Liver (tissue), 9 donors: Measurements from ENCODE around the gene CYP24A1. TPM values are rescaled to one million over a fixed set of nuclear protein-coding genes. Genes with fewer than 3 reads are reported as not detected.

Experiments used
- DNase-seq: peaks from one replicate; pipeline ENCODE4 v3.0.0-alpha.2; 2017; ENCODE audit warnings: low spot score
- H3K27ac ChIP-seq, 2 donors: one replicate each; pipeline ENCODE4 v1.7.0; 2013; ENCODE audit warnings: inconsistent platforms in 2 of 2, low read length in 2 of 2, control low read depth in 1 of 2, low read depth in 1 of 2, mild to moderate bottlenecking in 1 of 2
- H3K27me3 ChIP-seq, 4 donors: one replicate each; pipeline versions ENCODE4 v1.6.1 to v1.7.0; 2013; ENCODE audit warnings: low read length in 3 of 4, inconsistent platforms in 1 of 4, mild to moderate bottlenecking in 1 of 4, moderate library complexity in 1 of 4; ENCODE audit not compliant: control insufficient read depth in 4 of 4, insufficient read depth in 4 of 4
- H3K36me3 ChIP-seq, 4 donors: one replicate each; pipeline versions ENCODE4 v1.6.1 to v1.7.0; 2013; ENCODE audit warnings: low read length in 3 of 4, mild to moderate bottlenecking in 3 of 4, low read depth in 1 of 4, moderate library complexity in 1 of 4; ENCODE audit not compliant: control insufficient read depth in 4 of 4, insufficient read depth in 3 of 4
- H3K4me1 ChIP-seq, 4 donors: one replicate each; pipeline versions ENCODE4 v1.6.1 to v1.7.0; 2013; ENCODE audit warnings: low read length in 3 of 4, mild to moderate bottlenecking in 3 of 4, moderate library complexity in 1 of 4; ENCODE audit not compliant: control insufficient read depth in 4 of 4, insufficient read depth in 4 of 4
- H3K4me3 ChIP-seq, 3 donors: one replicate each; pipeline versions ENCODE4 v1.6.1 to v1.7.0; 2013; ENCODE audit warnings: low read length in 3 of 3, control low read depth in 1 of 3, low read depth in 1 of 3, mild to moderate bottlenecking in 1 of 3
- H3K9ac ChIP-seq, 2 donors: one replicate each; pipeline ENCODE4 v1.7.0; 2013; ENCODE audit warnings: low read length in 2 of 2, mild to moderate bottlenecking in 2 of 2, moderate library complexity in 2 of 2, control low read depth in 1 of 2, low read depth in 1 of 2
- H3K9me3 ChIP-seq, 4 donors: one replicate each; pipeline versions ENCODE4 v1.6.1 to v1.7.0; 2013; ENCODE audit warnings: low read length in 3 of 4; ENCODE audit not compliant: control insufficient read depth in 4 of 4
- FOXA1 ChIP-seq: IDR thresholded peaks from 2 replicates; pipeline ENCODE4 v1.6.1; 2016; ENCODE audit warnings: antibody characterized with exemption
- FOXA2 ChIP-seq: IDR thresholded peaks from 2 replicates; pipeline ENCODE4 v1.6.1; 2016; ENCODE audit warnings: antibody characterized with exemption
- GABPA ChIP-seq, 2 donors: IDR thresholded peaks in 1 of 2; conservative IDR thresholded peaks in 1 of 2; 2 replicates each; pipeline ENCODE4 v1.6.1; 2016; ENCODE audit warnings: antibody characterized with exemption in 2 of 2, mild to moderate bottlenecking in 1 of 2, moderate library complexity in 1 of 2
- HNF4A ChIP-seq, 2 donors: conservative IDR thresholded peaks; 2 replicates each; pipeline ENCODE4 v1.6.1; 2016; ENCODE audit warnings: antibody characterized with exemption in 2 of 2, mild to moderate bottlenecking in 2 of 2
- HNF4G ChIP-seq: IDR thresholded peaks from 2 replicates; pipeline ENCODE4 v1.6.1; 2016; ENCODE audit warnings: antibody characterized with exemption
- JUND ChIP-seq, 2 donors: IDR thresholded peaks; 2 replicates each; pipeline ENCODE4 v1.6.1; 2016; ENCODE audit warnings: antibody characterized with exemption in 2 of 2
- NR2F2 ChIP-seq: IDR thresholded peaks from 2 replicates; pipeline ENCODE4 v1.6.1; 2016; ENCODE audit warnings: antibody characterized with exemption
- RAD21 ChIP-seq, 2 donors: IDR thresholded peaks; 2 replicates each; pipeline ENCODE4 v1.6.1; 2016; ENCODE audit warnings: antibody characterized with exemption in 2 of 2, mild to moderate bottlenecking in 2 of 2
- RXRA ChIP-seq, 2 donors: IDR thresholded peaks; 2 replicates each; pipeline ENCODE4 v1.6.1; 2017 to 2018; ENCODE audit warnings: antibody characterized with exemption in 2 of 2, mild to moderate bottlenecking in 1 of 2
- SP1 ChIP-seq: IDR thresholded peaks from 2 replicates; pipeline ENCODE4 v1.6.1; 2018; ENCODE audit warnings: antibody characterized with exemption, mild to moderate bottlenecking
- TAF1 ChIP-seq: conservative IDR thresholded peaks from 2 replicates; pipeline ENCODE4 v1.6.1; 2016; ENCODE audit warnings: antibody characterized with exemption, mild to moderate bottlenecking
- YY1 ChIP-seq: IDR thresholded peaks from 2 replicates; pipeline ENCODE4 v1.6.1; 2016; ENCODE audit warnings: antibody characterized with exemption, mild to moderate bottlenecking
- ZBTB33 ChIP-seq: IDR thresholded peaks from 2 replicates; pipeline ENCODE4 v1.6.1; 2016; ENCODE audit warnings: antibody characterized with exemption
- WGBS: extraction: QIAGEN DNeasy Blood & Tissue Kit; methylation state at CpG from one replicate; pipeline ENCODE4 v1.1.7; 2013; 5-methylcytosine and 5-hydroxymethylcytosine counted together
- polyA plus RNA-seq, 2 donors: library from polyadenylated mRNA; stranded (reverse) in 1 of 2; unstranded in 1 of 2; fragments of 200-250 nt in 1 of 2; fragments of >200 nt in 1 of 2; fragmentation: Nextera tagmentation in 1 of 2; extraction: Ambion mirVana in 1 of 2; gene quantifications; one replicate each; pipeline versions ENCODE4 v1.2.1 to v1.2.3, GENCODE V29; 2013 to 2015
- total RNA-seq, 2 donors: library from RNA; depleted of rRNA; stranded (reverse); fragments of >200 nt; gene quantifications; one replicate each; pipeline ENCODE4 v1.2.3, GENCODE V29; 2014
- TF ChIP-seq, protein P1 (sequence below): IDR thresholded peaks from 2 replicates; pipeline ENCODE4 v1.6.1; 2016; ENCODE audit warnings: antibody characterized with exemption
- TF ChIP-seq, protein P2 (sequence below): fragments of 150-350 bp; IDR thresholded peaks from 2 replicates; pipeline ENCODE4 v1.5.1; 2017; ENCODE audit warnings: improper control_type of control experiment, low read depth, low read length; ENCODE audit not compliant: missing input control
- TF ChIP-seq, protein P3 (sequence below): IDR thresholded peaks from 2 replicates; pipeline ENCODE4 v1.6.1; 2016; ENCODE audit warnings: antibody characterized with exemption
- TF ChIP-seq, protein P4 (sequence below): IDR thresholded peaks from 2 replicates; pipeline ENCODE4 v1.6.1; 2016; ENCODE audit warnings: antibody characterized with exemption, mild to moderate bottlenecking
- donor health status: healthy.
- donor health status: healthy.
- donor health status: healthy.
- donor health status: healthy.
- donor health status: healthy.

Gene CYP24A1
- total and polyA plus RNA-seq, 4 donors = not detected

GRCh38 chr20:54223285-54223684, 49.5 kb upstream of the CYP24A1 start:
- no peak for TF ChIP-seq NR2F2
- no peak for TF ChIP-seq HNF4A (conservative IDR thresholded peaks at IDR 0.05)
- TF ChIP-seq ZBTB33 = no peak
- TF ChIP-seq RAD21 (IDR thresholded peaks at IDR 0.05) = no peak
- TF ChIP-seq TAF1 = no peak
- TF ChIP-seq, protein P1, sequence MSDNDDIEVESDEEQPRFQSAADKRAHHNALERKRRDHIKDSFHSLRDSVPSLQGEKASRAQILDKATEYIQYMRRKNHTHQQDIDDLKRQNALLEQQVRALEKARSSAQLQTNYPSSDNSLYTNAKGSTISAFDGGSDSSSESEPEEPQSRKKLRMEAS = no peak
- no peak for TF ChIP-seq SP1
- no peak for TF ChIP-seq FOXA1
- no peak for TF ChIP-seq FOXA2
- H3K27ac ChIP-seq = no peak overlapping the region
- H3K27me3 ChIP-seq = no peaks in the 10 kb centered on the region
- peaks cover 5 to 14% (median 14%) of the 10 kb centered on the region in 4 donors for H3K4me1 ChIP-seq
- 84% methylated on average over 5 of the region's 5 CpGs for WGBS
- no peaks in the 10 kb centered on the region for H3K9me3 ChIP-seq
- DNase-seq = no peak
- H3K36me3 ChIP-seq = peaks cover 0 to 1% (median 0%) of the 10 kb centered on the region in 4 donors
- no peak overlapping the region for H3K9ac ChIP-seq
- H3K4me3 ChIP-seq = no peak overlapping the region

DNA sequence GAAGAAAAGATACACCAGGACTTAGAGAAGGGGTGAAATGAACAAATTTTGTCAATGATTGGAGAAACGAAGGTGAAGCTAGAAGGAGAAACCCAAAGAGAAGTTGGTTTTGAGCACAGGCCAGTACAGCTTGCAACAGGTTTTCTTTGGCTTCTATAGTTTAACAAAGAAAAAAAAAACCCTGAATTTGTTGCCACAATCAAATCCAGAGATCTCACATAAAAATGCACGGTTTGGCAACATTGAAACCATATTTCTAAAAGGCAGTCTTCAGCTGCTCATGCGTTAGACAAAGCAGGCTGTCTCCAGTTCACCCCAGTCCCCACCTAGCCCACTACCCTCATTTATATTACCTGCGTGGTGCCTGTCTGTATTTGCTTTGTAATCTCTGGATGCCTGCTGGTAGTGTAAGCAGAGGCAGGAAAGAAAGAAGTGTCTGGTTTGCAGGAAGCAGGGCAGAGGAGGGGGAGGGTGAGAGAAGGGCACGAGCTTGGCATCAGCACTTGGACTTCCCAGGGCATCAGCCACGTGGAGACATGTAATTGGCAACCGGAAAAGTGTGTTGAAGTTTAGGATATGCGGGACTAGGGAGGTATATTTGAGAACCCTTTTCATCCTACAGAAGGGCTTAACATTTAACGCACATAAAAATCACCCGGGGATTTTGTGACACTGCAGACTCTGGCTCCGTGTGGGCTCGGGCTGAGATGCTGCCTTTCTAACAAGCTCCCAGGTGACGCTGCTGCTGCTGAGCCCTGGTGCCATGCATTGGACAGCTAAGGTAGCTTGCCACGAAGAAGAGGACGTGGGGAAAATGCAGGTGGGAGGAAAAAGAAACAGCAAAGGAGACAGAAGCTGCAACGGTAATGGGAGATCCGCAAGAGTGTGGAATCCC, 48.5 kb upstream of the CYP24A1 start:
- WGBS = 57% methylated on average over 17 of the region's 17 CpGs
- H3K4me1 ChIP-seq = peaks cover 5 to 14% (median 14%) of the 10 kb centered on the region in 4 donors
- H3K27ac ChIP-seq = peak overlapping the region; percentile 52 to 81
- no peak for DNase-seq
- no peak overlapping the region for H3K4me3 ChIP-seq
- H3K27me3 ChIP-seq = no peaks in the 10 kb centered on the region
- no peaks in the 10 kb centered on the region for H3K9me3 ChIP-seq
- peaks cover 0 to 3% (median under 1%) of the 10 kb centered on the region in 4 donors for H3K36me3 ChIP-seq
- TF ChIP-seq RXRA (IDR thresholded peaks at IDR 0.05) (peak in 1 of 2 donors; percentile 17), HNF4A (conservative IDR thresholded peaks at IDR 0.05) (peak in 1 of 2 donors; percentile 17), FOXA2 (no peak)
- H3K9ac ChIP-seq = no peak overlapping the region

- DNase-seq = no peak
- Histone ChIP-seq H3K4me1 (peaks cover 5 to 14% (median 14%) of the 10 kb centered on the region in 4 donors), H3K9me3 (no peaks in the 10 kb centered on the region), H3K9ac (no peak overlapping the region), H3K36me3 (peaks cover 0 to 5% (median 2%) of the 10 kb centered on the region in 4 donors), H3K27ac (peak overlapping the region; percentile 52 to 81), H3K27me3 (no peaks in the 10 kb centered on the region), H3K4me3 (no peak overlapping the region)
- WGBS = 22% methylated on average over 4 of the region's 4 CpGs
- TF ChIP-seq FOXA1 (no peak), SP1 (peak; percentile 62), YY1 (peak; percentile 70), FOXA2 (peak; percentile 28), HNF4G (no peak), JUND (IDR thresholded peaks at IDR 0.05) (peak in 1 of 2 donors; percentile 84), GABPA (IDR thresholded peaks at IDR 0.05 in 1 of 2, conservative IDR thresholded peaks at IDR 0.05 in 1 of 2) (peak; percentile 38 to 81), RXRA (IDR thresholded peaks at IDR 0.05) (peak; percentile 24 to 88), RAD21 (IDR thresholded peaks at IDR 0.05) (peak; percentile 27 to 61), NR2F2 (no peak)
- TF ChIP-seq, protein P2, sequence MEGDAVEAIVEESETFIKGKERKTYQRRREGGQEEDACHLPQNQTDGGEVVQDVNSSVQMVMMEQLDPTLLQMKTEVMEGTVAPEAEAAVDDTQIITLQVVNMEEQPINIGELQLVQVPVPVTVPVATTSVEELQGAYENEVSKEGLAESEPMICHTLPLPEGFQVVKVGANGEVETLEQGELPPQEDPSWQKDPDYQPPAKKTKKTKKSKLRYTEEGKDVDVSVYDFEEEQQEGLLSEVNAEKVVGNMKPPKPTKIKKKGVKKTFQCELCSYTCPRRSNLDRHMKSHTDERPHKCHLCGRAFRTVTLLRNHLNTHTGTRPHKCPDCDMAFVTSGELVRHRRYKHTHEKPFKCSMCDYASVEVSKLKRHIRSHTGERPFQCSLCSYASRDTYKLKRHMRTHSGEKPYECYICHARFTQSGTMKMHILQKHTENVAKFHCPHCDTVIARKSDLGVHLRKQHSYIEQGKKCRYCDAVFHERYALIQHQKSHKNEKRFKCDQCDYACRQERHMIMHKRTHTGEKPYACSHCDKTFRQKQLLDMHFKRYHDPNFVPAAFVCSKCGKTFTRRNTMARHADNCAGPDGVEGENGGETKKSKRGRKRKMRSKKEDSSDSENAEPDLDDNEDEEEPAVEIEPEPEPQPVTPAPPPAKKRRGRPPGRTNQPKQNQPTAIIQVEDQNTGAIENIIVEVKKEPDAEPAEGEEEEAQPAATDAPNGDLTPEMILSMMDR = no peak
- TF ChIP-seq, protein P3, sequence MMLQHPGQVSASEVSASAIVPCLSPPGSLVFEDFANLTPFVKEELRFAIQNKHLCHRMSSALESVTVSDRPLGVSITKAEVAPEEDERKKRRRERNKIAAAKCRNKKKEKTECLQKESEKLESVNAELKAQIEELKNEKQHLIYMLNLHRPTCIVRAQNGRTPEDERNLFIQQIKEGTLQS = no peak
- TF ChIP-seq, protein P4, sequence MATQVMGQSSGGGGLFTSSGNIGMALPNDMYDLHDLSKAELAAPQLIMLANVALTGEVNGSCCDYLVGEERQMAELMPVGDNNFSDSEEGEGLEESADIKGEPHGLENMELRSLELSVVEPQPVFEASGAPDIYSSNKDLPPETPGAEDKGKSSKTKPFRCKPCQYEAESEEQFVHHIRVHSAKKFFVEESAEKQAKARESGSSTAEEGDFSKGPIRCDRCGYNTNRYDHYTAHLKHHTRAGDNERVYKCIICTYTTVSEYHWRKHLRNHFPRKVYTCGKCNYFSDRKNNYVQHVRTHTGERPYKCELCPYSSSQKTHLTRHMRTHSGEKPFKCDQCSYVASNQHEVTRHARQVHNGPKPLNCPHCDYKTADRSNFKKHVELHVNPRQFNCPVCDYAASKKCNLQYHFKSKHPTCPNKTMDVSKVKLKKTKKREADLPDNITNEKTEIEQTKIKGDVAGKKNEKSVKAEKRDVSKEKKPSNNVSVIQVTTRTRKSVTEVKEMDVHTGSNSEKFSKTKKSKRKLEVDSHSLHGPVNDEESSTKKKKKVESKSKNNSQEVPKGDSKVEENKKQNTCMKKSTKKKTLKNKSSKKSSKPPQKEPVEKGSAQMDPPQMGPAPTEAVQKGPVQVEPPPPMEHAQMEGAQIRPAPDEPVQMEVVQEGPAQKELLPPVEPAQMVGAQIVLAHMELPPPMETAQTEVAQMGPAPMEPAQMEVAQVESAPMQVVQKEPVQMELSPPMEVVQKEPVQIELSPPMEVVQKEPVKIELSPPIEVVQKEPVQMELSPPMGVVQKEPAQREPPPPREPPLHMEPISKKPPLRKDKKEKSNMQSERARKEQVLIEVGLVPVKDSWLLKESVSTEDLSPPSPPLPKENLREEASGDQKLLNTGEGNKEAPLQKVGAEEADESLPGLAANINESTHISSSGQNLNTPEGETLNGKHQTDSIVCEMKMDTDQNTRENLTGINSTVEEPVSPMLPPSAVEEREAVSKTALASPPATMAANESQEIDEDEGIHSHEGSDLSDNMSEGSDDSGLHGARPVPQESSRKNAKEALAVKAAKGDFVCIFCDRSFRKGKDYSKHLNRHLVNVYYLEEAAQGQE = peak; percentile 68
Observed at GRCh38 chr20:54221353-54221752, 47.6 kb upstream of the CYP24A1 start.
